Measurements from ENCODE around the gene GP9.

The GP9 gene

DNA sequence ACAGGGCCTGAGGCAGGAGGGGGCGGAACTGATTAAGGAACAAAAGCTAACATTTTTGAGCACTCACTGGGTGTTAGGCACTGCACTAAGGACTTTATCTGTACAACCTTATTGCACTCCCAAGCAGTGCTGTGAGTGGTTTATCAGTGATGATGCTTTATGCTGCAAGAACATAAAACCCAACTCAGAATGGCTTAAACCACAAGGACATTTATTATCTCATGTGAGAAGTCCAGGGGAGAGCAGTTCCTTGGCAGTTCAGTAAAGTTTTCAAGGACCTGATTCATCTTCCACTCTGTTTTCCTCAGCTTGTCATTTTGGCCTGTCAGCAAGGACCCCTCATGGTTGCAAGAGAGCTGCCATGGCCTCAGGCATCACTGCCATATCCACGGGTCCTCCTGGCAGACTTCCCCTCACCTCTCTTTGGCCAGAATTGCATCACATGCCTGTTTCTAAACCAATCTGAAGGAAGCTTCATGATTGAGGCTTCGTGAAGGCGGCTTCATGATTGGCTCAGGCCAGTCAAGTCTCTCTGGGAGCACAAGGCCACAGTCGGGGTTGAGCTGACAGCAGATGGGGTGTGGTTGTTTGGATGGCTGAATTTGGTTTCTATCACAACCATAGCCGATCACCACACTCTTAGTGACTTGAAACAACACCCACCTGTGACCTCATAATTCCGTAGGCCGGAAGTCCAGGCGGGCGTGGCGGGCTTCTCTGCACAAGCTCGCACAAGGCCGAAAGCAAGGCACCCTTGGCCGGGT, 43.7 kb upstream of the GP9 start:
- H3K27ac ChIP-seq = no peak overlapping the region

DNA sequence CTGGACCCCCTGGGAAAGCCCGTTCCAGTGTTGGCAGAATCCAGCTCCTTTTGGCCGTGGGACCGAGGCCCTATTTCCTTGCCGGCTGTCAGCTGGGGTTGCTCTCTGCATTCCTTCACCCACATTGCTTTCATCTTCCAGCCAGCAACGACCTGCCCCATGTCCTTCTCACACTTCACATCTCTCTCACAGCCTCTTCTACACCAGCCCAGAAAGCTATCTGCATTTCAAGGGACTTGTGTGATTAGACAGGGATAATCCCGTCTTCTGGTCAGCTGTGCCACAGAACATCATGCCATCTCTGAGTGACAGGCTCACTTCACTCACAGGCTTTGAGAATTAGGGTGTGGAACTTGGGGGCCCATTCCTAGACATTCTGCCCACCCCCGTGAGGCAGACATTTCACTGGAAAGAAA, 43.1 kb upstream of the GP9 start:
- no peak for TF ChIP-seq ZFX (IDR thresholded peaks at IDR 0.05; ENCODE audit: borderline replicate concordance)
- TF ChIP-seq, protein P1, sequence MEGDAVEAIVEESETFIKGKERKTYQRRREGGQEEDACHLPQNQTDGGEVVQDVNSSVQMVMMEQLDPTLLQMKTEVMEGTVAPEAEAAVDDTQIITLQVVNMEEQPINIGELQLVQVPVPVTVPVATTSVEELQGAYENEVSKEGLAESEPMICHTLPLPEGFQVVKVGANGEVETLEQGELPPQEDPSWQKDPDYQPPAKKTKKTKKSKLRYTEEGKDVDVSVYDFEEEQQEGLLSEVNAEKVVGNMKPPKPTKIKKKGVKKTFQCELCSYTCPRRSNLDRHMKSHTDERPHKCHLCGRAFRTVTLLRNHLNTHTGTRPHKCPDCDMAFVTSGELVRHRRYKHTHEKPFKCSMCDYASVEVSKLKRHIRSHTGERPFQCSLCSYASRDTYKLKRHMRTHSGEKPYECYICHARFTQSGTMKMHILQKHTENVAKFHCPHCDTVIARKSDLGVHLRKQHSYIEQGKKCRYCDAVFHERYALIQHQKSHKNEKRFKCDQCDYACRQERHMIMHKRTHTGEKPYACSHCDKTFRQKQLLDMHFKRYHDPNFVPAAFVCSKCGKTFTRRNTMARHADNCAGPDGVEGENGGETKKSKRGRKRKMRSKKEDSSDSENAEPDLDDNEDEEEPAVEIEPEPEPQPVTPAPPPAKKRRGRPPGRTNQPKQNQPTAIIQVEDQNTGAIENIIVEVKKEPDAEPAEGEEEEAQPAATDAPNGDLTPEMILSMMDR (IDR thresholded peaks at IDR 0.05) = no peak

More for the DNA sequence above, 43.7 kb upstream of the GP9 start:
- TF ChIP-seq ZFX (IDR thresholded peaks at IDR 0.05; ENCODE audit: borderline replicate concordance) = no peak
- TF ChIP-seq, protein P1 (IDR thresholded peaks at IDR 0.05) = no peak

DNA sequence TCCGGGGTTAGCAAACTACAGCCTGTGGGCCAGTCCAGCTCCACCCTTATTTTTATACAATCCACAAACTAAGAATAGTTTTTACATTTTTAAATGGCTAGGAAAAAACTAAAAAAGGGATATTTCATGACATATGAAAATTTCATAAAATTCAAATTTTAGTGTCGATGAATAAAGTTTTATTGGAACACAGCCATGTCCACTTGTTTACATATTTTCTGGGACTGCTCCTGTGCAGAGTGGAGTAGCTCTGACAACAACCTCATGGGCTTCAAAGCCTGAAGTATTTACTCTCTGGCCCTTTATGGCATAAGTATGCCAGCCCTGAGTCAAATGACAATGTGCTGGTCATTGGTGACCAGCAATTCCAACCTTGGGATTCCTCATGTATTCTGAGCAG, 42.3 kb upstream of the GP9 start:
- TF ChIP-seq ZFX (IDR thresholded peaks at IDR 0.05; ENCODE audit: borderline replicate concordance) = no peak
- TF ChIP-seq, protein P1 (IDR thresholded peaks at IDR 0.05) = no peak
- no peak overlapping the region for H3K27ac ChIP-seq

More for the DNA sequence above, 43.1 kb upstream of the GP9 start:
- no peak overlapping the region for H3K27ac ChIP-seq

DNA sequence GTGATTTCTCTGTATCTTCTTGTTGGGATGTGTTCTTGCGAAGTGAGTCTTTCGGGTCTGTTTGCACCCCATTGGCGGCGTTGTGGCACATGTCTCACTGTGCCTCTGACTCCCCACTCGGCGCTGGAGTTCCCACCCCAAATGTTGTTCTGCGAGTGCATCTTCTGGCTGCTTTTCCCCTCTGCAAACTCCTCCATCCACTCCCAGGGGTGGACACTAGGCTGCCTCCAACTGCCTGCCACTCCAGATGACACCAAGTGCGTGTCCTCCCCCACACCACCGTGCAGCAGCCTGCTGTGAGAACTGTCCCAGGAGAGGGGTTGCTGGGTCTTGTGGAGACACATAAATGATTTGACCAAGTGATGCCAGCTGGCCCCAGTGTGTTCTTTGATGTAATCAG, 41.8 kb upstream of the GP9 start:
- no peak for TF ChIP-seq ZFX (IDR thresholded peaks at IDR 0.05; ENCODE audit: borderline replicate concordance)
- TF ChIP-seq, protein P1 (IDR thresholded peaks at IDR 0.05) = no peak
- no peak overlapping the region for H3K27ac ChIP-seq

DNA sequence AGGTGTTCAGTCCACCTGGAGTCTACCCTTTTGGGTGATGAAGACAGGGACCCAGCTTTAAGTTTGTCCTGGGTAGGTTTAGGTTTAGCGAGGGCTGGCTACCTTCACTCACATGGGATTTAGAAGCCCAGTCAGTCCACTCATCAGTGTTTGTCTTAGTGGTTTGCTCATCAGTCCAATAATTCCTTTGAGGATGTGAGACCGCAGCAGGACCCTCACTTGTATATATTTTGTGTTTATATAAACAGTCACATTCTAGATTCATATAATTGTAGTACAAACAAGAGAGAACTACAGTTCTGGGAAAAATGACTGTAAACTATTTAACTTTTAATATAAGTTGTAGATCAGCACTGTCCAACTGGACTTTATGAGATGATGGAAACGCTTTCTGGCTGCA, 41.3 kb upstream of the GP9 start:
- no peak overlapping the region for H3K27ac ChIP-seq
- TF ChIP-seq, protein P1 (IDR thresholded peaks at IDR 0.05) = no peak
- no peak for TF ChIP-seq ZFX (IDR thresholded peaks at IDR 0.05; ENCODE audit: borderline replicate concordance)

DNA sequence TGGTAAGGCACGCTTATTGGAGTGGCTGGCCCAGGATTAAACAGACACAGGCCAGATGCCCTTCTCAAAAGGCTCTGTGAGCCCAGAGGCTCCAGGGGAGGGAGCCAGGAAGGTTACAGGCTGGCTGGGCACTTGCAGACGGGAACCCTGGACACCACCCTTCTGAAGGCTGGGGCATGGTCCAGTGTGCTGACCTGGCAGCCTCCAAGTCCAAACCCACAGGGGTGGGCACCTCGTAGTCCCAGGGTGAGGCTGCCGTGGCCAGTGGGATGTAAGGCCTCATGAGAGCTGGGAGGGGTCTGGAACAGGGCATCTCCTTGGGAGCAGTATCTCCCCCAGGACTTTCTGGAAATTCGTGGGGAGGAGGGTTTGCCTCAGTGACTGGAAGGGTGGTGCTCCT, 39.9 kb upstream of the GP9 start:
- TF ChIP-seq, protein P1 (IDR thresholded peaks at IDR 0.05) = no peak
- TF ChIP-seq ZFX (IDR thresholded peaks at IDR 0.05; ENCODE audit: borderline replicate concordance) = no peak
- no peak overlapping the region for H3K27ac ChIP-seq

DNA sequence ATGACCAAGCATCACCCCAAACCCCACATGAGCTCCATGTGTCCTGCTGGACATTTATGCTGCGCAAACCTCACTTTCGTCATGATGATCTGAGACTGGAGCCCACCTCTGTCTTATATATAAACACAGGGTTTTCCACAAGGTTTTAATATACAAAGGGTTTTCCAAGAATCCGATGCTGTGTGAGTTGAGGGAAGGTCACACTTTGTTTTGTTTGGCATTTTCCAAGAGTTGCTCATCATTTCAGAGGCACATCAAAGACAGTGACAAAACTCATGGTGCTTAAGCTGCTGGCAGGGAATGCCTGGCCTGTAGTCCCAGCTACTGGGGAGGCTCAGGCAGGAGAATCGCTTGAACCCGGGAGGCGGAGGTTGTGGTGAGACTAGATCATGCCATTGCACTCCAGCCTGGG, 39.4 kb upstream of the GP9 start:
- TF ChIP-seq, protein P1 (IDR thresholded peaks at IDR 0.05) = no peak
- no peak for TF ChIP-seq ZFX (IDR thresholded peaks at IDR 0.05; ENCODE audit: borderline replicate concordance)

More for the DNA sequence above, 39.4 kb upstream of the GP9 start:
- H3K27ac ChIP-seq = no peak overlapping the region

Measured in 22Rv1 (cell line).